Measurements from ENCODE around the gene ASPHD1.

The ASPHD1 gene

GRCh38 chr16:29900102-29900887 is at the start of gene ASPHD1:
ASPHD1 (plus strand) TSS chr16:29900488; CDS start chr16:29900972, 484 bp downstream.
- no peak for TF ChIP-seq CTCF (IDR thresholded peaks at IDR 0.05)

- no peak for TF ChIP-seq CTCF (IDR thresholded peaks at IDR 0.05)
Measured at GRCh38 chr16:29850998-29851397, 49.3 kb upstream of the ASPHD1 start.

GRCh38 chr16:29852654-29853053 is 47.6 kb upstream of the ASPHD1 start:
- no peak for TF ChIP-seq CTCF (IDR thresholded peaks at IDR 0.05)

- TF ChIP-seq CTCF (IDR thresholded peaks at IDR 0.05), result no peak
Measured at GRCh38 chr16:29854520-29855100, 45.7 kb upstream of the ASPHD1 start.

- TF ChIP-seq CTCF (IDR thresholded peaks at IDR 0.05), result no peak
Measured at GRCh38 chr16:29857133-29857760, 43.0 kb upstream of the ASPHD1 start.

GRCh38 chr16:29858149-29858849 is 42.0 kb upstream of the ASPHD1 start:
- no peak for TF ChIP-seq CTCF (IDR thresholded peaks at IDR 0.05)

GRCh38 chr16:29858974-29859373 is 41.3 kb upstream of the ASPHD1 start:
- TF ChIP-seq CTCF (IDR thresholded peaks at IDR 0.05), result no peak

Data from LNCAP (cell line).